Testis (tissue), 2 donors: ENCODE results near the gene GART.

ENCODE experiments used
- CTCF ChIP-seq, 3 experiments: fragments of 450-650 bp in 2 of 3; fragments of 200-600 bp in 1 of 3; sonication (generic) in 1 of 3; IDR thresholded peaks; one replicate each; pipeline ENCODE4 v1.5.1; 2016 to 2019; ENCODE audit warnings: antibody characterized with exemption in 3 of 3, mild to moderate bottlenecking in 2 of 3, moderate library complexity in 1 of 3
- POLR2A ChIP-seq: fragments of 450-650 bp; IDR thresholded peaks from one replicate; pipeline ENCODE4 v1.6.1; 2017; ENCODE audit warnings: antibody characterized with exemption, mild to moderate bottlenecking, moderate library complexity

- TF ChIP-seq CTCF (IDR thresholded peaks at IDR 0.05) (no peak), POLR2A (no peak)
Measured at GRCh38 chr21:33487996-33488395, 53.9 kb downstream of the GART start.
